Renal cortex interstitium (tissue), 11 donors: ENCODE results near the gene MYORG. TPM values are rescaled to one million over a fixed set of nuclear protein-coding genes. Genes with fewer than 3 reads are reported as not detected.

ENCODE experiments used
- DNase-seq, 11 donors: peaks; one replicate each; pipeline ENCODE4 v3.0.0-alpha.2; 2013; ENCODE audit warnings: low read depth in 9 of 11, low spot score in 4 of 11; ENCODE audit errors: extremely low read depth in 1 of 11
- polyA plus RNA-seq, 3 donors: library from polyadenylated mRNA; unstranded; fragments of 120-200 nt; gene quantifications; one replicate each; pipeline ENCODE4 v1.2.1, GENCODE V29; 2013; ENCODE audit not compliant: insufficient read length in 3 of 3

Gene MYORG
- polyA plus RNA-seq, 3 donors: 8.4 to 9.9 (median 8.9) TPM

GRCh38 chr9:34321451-34321850, 55.2 kb downstream of the MYORG start:
- no peak for DNase-seq

DNA sequence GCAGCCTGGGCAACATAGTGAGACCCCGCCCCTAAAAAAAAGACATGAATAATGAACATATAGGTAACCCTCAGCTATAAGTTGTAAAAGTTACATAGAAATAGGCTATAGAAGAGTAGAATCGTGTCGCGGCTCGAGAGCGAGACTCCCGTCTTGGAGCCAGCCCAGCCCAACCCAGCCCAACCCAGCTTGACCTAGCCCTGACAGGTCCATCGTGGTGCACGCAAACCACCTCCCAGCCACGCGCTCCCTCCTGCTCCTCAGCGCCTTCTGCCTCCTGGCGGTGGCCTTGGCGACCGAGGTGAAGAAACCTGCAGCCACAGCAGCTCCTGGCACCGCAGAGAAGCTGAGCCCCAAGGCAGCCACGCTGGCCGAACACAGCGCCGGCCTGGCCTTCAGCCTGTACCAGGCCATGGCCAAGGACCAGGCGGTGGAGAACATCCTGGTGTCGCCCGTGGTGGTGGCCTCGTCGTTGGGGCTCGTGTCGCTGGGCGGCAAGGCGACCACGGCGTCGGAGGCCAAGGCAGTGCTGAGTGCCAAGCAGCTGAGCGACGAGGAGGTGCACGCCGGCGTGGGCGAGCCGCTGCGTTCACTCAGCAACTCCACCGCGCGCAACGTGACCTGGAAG, 58.4 kb downstream of the MYORG start:
- no peak for DNase-seq

DNA sequence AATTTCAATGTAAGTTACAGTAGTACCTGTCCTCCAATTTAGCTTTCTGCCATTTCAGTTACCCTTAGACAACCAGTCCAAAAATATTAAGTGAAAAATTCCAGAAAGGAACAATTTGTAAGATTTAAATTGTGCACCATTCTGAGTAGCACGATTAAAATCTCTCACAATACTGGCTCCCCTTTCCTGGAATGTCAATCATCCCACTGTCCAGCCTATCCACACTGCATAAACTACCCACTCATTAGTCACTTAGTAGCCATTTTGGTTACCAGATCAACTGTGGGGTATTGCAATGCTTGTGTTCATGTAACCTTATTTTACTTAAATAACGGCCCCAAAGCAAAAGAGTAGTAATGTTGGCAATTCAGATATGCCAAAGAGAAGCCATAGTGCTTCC, 59.3 kb downstream of the MYORG start:
- DNase-seq: no peak

Other genes with a start within 250 kb of the MYORG start
- 10 to 100 TPM; 51.2 to 59.1 (median 53.8) TPM for gene UBAP1, start 197.9 kb downstream of the MYORG start, polyA plus RNA-seq
- 1 to 10 TPM; 6.1 to 6.6 (median 6.4) TPM for gene KIF24, start 47.6 kb downstream of the MYORG start, polyA plus RNA-seq
- gene NUDT2, start 47.3 kb downstream of the MYORG start, polyA plus RNA-seq: 10 to 100 TPM; 26.5 to 36.2 (median 29.8) TPM
- 10 to 100 TPM; 12.0 to 16.0 (median 13.1) TPM for gene FAM219A, start 81.7 kb upstream of the MYORG start, polyA plus RNA-seq
- gene DNAI1, start 81.9 kb upstream of the MYORG start, polyA plus RNA-seq: 1 to 10 TPM; 1.4 to 4.0 (median 2.1) TPM
- 1 to 10 TPM; 1.4 to 1.9 (median 1.7) TPM for gene ENHO, start 146.1 kb upstream of the MYORG start, polyA plus RNA-seq
- gene CNTFR, start 212.8 kb upstream of the MYORG start, polyA plus RNA-seq: 10 to 100 TPM; 29.9 to 49.5 (median 38.3) TPM
- gene RPP25L, start 235.2 kb upstream of the MYORG start, polyA plus RNA-seq: 10 to 100 TPM; 22.6 to 33.6 (median 25.8) TPM
- 100 to 1,000 TPM in 1 of 3 donors, 10 to 100 TPM in 2; 91.5 to 108 (median 96.6) TPM for gene DCTN3, start 243.6 kb upstream of the MYORG start, polyA plus RNA-seq